ENCODE data around the gene FOXP1.

Gene FOXP1

GRCh38 chr3:71583566-71584393 is at the start of gene FOXP1:
Gene FOXP1 (minus strand): TSS chr3:71583728. CDS start chr3:71198381, 385,347 bp downstream.
- DNase-seq (ENCODE audit: low read depth), result no peak

DNA sequence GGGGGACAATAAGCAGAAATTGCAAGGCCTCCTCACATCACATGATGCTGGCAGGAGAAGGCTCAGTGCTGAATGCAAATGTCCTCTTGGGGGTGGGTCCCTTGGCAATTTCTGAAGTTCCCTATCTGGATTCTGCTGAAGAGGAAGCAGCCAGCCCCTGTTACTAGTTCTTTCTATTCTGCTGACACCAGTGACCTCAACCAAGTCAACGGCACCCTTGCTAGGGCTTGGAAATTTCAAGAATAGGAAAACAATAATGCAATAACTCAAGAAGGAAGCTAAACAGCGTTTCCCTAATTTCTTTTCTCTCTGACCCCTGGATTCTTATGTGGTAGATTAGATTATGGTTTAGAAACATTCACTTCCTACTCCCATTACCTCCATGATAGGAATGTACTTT is 46.2 kb upstream of the FOXP1 start:
- DNase-seq (ENCODE audit: low read depth), result no peak

DNA sequence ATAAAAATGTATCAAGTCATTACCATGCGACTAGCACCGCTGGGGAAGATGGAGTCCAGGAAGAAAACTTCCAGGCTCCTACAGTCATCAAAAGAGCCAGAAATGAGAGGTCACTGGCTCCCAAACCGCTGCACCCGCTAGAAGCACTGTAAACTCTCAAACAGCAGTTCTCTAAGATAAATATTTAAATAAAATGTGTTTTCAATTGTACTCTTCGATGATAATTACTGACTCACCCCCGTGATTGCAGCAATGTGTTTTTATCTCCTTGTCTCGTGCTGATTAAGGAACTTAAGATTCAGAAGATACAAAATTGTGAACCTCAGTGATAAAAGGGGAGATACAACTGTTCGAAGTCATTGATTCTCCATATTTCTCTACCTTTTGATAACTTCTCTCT is 45.8 kb upstream of the FOXP1 start:
- no peak for DNase-seq (ENCODE audit: low read depth)

DNA sequence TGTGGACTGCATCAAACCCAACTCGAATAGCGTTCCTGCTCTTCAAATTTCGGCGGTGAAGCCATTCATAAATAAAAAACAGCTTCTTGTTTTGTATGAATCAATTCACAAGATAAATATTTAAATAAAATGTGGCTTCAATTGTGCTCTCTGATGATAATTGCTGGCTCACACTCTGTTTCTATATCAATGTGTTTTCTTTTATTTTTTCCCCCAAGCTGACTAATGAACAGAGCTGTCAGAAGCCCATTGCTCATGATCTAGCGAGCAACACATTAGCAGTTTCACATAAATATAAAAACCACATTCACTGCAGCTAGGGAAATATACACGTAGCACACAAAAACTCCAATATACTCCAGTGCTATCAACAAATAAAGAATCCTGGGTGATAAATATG is 45.0 kb upstream of the FOXP1 start:
- no peak for DNase-seq (ENCODE audit: low read depth)

GRCh38 chr3:71625676-71626075 is 42.1 kb upstream of the FOXP1 start:
- no peak for DNase-seq (ENCODE audit: low read depth)

GRCh38 chr3:71621825-71622537 is 38.5 kb upstream of the FOXP1 start:
- DNase-seq (ENCODE audit: low read depth), result no peak

- no peak for DNase-seq (ENCODE audit: low read depth)
Observed at GRCh38 chr3:71618538-71618937, 35.0 kb upstream of the FOXP1 start.

DNA sequence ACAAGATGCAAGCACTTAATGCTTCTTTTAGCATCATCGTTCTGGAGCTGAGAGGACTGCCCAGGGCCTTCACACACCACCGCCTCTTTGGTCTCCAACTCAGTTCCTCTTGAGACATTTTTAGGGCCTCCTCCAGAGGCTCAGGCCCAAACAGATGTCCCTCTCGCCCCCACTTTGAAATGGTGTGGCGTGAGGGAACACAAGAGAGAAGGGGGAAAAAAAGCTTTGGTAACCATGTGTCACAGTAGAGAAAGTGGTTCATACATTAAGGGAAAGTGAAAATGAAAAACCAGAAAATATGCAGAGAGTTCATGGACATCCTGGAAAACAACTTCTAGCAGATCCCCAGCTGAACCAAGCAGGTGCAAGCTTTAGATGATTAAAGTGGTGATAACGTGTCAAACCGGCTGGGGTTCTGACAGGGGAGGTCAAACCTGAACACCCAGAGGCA is 33.1 kb upstream of the FOXP1 start:
- DNase-seq (ENCODE audit: low read depth), result no peak

DNA sequence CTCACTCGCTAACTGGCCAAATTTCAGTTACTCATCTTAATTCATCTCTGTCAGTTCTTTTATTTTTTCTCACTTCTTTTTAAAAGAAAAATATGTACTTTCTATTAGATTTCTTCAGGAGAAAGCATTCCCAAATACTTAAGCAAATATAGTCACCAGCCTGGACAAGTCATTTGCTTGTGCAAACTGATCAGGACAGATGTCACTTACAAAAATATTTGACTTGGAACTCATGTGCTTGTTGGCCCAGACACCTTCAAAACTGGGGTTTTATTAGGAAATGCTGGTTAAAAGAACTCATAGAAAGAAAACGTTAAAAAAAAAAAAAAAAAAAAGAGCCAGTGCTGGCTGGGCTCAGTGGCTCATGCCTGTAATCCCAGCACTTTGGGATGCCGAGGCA is 31.3 kb upstream of the FOXP1 start:
- DNase-seq (ENCODE audit: low read depth), result no peak

GRCh38 chr3:71614426-71614825 is 30.9 kb upstream of the FOXP1 start:
- no peak for DNase-seq (ENCODE audit: low read depth)

DNA sequence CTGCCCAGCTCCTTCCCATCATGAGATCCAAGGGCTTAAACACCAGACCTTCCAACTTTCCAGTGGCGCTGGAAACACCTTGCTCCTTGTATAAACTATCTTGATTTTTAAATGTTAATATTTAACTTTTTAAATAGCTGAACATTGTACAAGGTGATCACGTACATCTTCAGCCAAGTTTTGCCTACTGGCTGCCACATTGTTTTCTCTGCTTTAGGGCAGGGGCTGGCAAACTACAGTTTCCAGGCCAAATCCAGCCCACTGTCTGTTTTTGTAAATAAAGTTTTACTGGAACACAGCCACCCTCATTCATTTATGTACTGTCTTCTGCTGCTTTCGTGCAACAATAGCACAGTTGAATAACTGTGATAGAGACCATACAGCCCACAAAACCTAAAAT is 27.6 kb upstream of the FOXP1 start:
- DNase-seq (ENCODE audit: low read depth), result no peak

DNA sequence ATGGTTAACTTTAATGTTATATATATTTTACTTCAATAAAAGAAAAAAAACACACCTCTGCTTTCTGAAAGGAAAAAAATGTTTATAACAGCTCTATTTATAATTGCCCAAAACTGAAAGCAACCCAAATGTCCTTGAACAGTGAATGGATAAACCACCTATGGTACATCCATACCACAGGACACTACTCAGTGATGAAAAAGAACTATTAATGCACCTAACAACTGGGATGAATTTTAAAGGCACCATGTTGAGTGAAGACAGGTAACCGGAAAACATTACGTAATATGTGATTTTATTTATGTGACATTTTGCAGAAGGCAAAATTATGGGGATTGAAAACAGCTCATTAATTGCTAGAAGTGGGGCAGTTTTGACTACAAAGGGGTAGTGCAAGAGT is 23.8 kb upstream of the FOXP1 start:
- DNase-seq (ENCODE audit: low read depth), result no peak

- no peak for DNase-seq (ENCODE audit: low read depth)
Observed at GRCh38 chr3:71606582-71606981, 23.1 kb upstream of the FOXP1 start.

DNA sequence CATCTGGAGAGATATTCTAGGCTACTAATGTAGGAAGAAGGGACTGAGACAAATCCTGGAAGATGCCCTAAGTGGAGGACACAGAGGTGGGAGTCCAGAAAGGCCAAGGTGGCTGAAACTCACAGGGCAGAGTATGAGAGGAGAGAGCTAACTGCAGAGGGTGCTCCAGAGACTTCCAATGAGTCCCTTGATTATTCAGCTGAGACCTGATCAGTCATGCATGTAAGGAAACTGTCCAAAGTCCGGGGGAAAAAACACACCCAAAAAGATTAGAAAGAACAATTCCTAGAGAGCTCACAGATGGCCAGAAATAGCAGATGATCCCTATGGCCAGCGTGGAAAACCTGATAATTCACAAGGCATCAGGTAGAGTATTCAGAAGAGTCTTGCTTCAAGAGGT is 18.7 kb upstream of the FOXP1 start:
- DNase-seq (ENCODE audit: low read depth), result no peak

DNA sequence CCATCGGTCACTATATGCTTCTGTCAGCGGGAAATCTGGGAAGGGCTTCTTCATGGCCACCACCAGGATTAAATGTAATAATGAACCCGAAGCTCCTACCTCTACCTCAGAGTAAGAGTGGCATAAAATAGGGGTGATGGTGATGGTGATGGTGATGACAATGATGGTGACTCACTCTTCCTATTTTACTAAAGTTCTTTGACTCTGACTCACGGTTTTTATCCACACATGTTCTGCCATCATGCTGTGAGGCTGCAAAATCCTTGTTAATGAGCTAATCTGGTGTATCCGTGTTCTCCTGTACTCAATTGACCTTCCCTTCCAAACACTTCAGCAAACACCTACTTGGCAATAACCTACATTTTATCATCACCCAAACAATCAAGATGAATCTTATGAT is 18.3 kb upstream of the FOXP1 start:
- no peak for DNase-seq (ENCODE audit: low read depth)

GRCh38 chr3:71600646-71601288 is 17.2 kb upstream of the FOXP1 start:
- no peak for DNase-seq (ENCODE audit: low read depth)

- no peak for DNase-seq (ENCODE audit: low read depth)
Observed at GRCh38 chr3:71599416-71599815, 15.9 kb upstream of the FOXP1 start.

GRCh38 chr3:71598292-71598691 is 14.8 kb upstream of the FOXP1 start:
- no peak for DNase-seq (ENCODE audit: low read depth)

- DNase-seq (ENCODE audit: low read depth), result no peak
Observed at GRCh38 chr3:71597286-71597685, 13.8 kb upstream of the FOXP1 start.

GRCh38 chr3:71593106-71593505 is 9.6 kb upstream of the FOXP1 start:
- no peak for DNase-seq (ENCODE audit: low read depth)

GRCh38 chr3:71591101-71591500 is 7.6 kb upstream of the FOXP1 start:
- DNase-seq (ENCODE audit: low read depth), result no peak

DNA sequence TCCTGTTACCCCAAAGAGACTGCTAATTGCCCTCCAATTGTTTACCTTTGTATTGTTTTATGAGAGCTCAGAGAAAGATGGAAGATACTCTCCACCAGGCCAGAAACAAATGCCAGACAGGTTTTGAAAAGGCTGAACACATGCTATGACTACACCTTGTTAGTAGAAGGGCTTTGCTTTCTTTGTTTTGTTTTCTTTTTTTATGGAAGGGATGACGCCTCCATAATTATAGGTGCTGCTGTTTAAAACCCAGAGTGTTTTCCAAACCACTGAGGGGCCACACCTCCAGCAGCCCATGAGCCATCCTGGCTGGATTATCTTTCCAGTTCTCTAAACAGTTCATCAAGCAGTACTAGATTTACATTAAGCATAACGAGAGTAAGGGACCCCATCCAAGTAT is 5.6 kb upstream of the FOXP1 start:
- DNase-seq (ENCODE audit: low read depth), result no peak

DNA sequence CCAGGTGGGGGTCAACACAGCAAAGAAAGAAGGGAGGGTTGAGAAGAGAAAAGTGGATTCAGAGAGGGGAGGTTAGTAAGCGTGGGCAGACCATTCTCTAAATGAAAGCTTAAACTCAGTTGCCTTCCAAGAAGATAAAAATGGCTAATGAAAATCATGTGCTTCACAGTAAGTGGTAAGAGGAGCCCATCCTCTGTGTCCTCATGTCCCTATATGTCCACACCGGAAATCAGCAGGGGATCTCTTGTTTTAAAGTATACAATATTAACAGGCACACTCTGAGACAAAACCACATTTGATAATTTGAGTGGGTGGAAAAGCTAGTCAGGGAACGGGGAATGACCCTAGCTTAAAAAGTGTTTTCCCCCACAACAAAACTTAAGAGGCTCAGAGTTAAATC is 4.4 kb upstream of the FOXP1 start:
- no peak for DNase-seq (ENCODE audit: low read depth)

Data from non-pigmented ciliary epithelial cell (primary cell).